GM19468 (cell line): Measurements from ENCODE around the gene SHROOM3.

Experiments
- ATAC-seq: cut with Tn5 transposase; IDR thresholded peaks from one replicate; pipeline ENCODE4 v1.9.1; 2021; ENCODE audit warnings: mild to moderate bottlenecking, moderate library complexity, moderate number of reproducible peaks; ENCODE audit not compliant: unreplicated experiment; ENCODE audit errors: extremely low read depth

Gene SHROOM3

DNA sequence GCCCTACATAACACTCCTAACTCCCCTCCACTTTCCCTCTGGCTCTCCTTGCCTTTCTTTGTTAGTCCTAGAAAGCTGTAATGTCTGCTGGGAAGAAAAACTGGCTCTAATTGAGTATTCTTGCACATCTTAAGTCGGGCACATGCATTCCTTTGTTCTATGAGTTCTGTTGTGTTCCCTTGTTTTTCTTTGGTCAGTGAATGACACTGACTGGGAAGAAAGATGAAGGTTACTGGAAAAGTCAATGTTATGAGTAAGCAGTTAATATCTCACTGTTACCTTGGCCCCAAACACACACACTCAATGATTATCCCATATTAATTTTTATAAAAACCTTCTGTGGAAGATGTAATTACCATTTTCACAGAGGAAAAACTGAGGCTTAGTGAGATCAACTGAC is 247.0 kb downstream of the SHROOM3 start:
- no peak for ATAC-seq

DNA sequence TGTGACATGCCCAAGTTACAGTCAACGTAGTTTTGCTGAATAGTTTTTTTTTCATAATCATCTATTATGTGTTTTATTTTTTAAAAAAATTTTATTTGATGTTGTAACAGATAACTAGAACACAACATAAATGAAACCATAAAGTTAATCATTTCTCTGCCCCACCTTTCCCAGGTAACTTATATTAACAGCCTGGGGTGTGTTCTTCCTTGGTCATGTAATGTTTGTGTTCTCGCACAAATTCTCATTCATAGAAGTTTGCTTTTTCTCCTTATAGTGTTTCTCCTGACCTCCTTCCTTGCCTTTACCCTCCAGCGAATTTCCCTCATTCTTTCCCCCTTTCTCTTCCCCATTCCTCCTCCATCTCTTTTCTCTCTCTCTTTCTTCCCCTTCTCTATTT is 248.1 kb downstream of the SHROOM3 start:
- ATAC-seq, result no peak

DNA sequence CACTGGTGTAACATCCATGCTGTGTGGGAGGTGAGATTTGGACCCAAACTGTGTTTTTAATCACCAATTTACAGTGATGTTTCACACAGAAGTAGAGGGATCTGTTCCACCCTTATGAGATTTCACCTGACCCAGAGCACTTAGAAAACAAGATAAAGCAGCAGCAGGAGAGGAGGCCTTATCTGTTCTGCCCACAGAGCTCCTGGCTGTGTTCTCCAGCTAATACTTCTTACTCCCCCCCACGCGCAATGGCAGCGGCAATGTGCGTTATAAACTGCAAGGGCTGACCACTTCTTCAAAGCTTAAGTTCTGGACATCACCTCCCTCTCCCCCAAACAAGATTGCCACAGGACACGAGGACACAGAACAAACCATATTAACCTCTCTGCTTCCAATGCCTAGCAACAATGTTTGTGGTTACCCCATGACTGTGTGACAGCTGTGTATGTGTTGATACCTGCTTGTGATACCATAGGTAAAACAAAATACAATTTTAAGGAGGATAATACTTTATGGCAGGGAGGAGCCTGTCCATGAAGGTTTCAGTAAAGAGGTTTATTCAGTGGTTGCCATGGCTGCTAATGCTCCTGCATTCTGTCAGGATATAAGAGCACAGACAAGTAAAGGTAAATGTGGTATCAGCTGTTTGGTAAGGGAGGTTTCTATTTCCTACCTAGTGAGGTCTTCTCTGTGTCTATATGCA is 252.9 kb downstream of the SHROOM3 start:
- no peak for ATAC-seq

DNA sequence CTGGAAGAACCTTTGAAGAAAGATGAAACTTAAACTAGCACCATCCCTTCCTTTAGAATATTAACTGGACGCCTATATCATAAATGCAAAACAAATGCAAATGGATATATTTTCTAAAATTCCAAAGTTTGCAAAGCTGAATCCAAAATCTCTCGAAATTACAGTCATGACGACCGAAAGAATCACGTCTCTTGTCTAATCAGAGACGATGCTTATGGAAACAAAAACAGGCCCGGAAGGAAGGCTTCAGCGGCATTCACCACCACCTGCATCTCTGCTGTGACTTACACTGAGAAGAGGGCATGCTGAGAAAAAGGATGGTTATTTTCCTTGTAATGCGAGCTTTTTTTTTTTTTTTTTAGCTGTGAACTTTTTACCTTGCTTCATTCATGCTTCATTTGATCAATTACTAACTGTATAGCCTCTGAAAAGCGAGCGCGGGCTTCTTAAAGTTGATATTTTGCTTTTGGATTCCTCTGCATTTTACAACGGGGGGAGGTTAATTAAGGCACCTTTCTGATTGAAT is 253.7 kb downstream of the SHROOM3 start:
- no peak for ATAC-seq

DNA sequence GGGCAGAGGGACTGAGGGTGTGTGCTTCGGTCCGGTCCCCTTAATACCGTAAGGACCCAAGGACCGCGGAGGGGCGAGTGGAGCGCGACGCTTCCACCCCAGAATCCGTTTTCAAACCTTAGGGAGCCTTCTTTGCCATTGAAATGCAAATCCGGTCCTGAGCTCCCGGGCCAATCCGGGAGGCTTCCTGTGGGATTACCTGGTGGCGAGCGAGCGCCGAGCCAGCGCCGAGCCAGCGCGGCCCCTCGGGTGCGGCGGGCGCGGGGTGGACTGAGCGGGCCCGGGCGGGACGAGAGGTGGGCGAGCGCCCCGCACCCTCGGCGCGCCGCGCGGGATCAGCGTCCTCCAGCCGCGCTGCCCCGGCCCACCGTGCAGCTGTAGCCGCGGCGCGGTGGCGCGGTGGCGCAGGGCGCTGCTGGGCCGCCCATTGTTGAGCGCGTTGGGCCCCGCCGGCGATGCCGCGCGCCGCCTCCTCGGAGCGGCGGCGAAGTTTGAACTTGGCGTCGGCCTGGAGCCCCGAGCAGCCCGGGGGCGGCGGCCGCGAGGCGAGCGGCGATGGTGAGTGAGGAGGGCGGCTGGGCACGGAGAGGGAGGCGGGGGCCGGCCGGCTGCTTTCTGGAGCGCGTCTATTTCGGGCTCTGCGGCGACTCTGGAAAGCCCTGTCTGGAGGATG is 254.3 kb downstream of the SHROOM3 start:
- no peak for ATAC-seq

DNA sequence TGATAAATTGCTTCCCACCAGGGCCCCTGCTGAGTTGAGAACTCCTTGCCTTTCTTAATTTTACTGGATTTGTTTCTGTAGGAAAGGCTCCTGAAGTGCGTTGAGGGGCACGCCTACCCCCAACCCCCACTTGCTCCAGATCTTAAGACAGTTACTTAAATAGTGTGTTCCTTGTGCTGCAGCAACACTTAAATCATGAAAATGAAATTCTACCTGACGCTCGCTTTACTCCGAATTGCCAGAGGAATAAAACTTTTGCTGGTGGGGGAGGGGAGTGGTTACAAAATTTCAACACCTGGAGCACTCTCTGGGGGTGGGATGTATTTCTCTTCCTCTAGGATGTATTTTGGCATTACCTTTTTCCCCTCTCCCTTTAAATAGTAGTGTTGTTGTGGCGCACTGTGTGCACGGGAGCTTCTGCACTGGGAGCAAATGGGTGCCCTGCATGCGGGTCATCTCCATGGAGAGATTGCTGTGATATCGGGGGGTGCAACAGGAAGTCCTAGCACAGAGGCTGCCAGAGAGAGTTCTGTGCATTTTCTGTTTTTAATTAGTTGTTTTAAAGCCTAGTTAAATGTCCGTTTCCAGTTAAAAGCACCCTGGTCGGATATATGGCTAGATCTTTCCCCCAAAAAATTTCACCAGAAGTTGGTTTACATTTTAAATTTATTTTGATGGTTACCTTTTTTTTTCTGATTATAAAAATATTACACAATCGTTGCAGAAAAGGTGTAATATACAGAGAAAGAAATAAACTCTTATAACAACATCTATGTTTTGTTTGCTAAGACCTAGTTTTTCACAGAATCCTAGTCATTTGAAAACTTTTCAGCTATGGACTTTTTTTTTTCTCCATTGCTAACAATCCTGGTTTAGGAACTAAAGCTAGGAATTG is 255.2 kb downstream of the SHROOM3 start:
- no peak for ATAC-seq

DNA sequence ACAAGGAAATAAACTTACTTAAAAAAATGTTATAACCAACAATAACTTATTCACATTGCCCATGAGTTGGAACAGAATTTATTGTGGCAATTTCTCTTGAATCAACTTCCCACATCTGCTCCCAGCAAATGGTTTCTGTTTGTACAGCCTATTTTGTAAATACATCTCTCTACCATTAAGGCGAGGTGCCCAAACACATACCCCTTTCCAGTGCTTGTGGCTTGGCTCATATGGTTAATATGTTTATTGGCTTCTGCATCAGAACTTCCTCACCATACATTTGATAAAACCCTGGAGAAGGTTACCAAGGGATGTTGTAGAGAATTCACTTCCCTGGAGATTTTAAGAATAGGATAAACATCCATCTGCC is 255.9 kb downstream of the SHROOM3 start:
- ATAC-seq, result no peak

DNA sequence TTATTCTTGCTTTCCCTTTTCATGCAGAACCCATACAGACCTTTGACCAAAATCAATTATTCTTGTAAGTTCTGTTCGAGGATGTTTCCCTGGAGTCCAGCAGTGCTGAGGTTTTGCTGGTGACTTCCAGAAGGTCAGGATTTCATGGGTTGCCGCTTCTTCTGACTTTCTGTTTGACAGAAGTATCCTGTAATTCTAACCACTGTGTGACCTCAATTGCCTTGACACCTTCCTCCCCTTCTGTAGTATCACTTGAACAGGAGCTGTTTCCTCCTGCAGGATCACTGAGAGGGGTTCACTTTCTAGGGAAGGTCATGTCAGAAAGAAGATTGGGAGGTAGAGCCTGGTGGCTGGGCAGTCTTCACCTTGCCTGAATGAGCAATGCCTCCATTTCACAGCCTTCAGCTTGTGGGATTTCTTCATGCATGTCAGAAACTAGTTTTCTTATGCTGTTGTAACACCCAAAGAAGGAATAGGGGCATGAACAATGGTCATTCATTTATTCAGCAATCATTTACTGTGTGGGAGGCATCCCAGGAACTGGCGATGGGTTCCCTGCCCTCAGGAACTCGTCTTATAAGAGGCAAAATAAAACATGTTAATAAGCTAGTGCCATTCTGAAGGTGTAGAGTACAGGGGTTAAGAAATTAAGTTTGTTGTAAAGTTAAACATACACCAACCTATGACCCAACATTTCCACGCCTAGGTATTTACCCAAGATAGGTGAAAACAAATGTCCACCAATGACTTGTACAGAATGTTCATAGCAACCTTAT is 257.0 kb downstream of the SHROOM3 start:
- no peak for ATAC-seq

DNA sequence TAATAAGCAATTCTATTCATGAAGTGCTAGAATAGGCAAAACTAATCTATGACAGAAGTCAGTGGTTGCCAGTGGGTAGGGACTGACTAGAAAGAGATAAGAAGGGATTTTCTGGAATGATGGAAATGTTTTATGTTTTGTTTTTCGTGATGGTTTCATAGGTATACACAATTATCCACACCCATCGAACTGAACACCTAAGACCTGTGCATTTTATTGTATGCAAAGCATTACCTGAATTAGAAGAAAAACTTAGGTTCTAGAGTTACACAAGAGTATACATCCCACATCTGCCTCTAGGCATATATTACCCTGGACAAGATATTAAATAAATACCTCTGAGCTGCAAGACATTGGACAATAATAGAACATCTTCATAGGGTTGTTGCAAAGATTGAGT is 257.7 kb downstream of the SHROOM3 start:
- ATAC-seq, result no peak

DNA sequence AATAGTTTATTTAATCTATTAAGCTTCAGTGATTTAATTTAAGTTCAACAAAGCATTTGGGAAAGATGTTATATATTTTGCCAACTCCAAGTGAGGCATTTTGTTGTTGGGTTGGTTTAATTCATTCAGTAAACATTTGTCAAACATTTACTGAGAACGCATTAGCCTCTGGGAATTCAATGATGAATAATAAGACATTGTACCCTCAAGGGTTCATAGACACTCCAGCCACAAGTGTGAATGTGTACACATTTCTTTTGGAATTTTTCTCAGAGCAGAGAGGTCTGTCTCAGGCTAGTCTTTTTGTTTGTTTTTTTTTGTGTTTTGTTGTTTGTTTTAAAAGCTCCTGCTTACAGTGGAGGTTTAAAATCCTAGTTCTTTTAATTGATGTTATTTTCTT is 259.0 kb downstream of the SHROOM3 start:
- ATAC-seq, result no peak

DNA sequence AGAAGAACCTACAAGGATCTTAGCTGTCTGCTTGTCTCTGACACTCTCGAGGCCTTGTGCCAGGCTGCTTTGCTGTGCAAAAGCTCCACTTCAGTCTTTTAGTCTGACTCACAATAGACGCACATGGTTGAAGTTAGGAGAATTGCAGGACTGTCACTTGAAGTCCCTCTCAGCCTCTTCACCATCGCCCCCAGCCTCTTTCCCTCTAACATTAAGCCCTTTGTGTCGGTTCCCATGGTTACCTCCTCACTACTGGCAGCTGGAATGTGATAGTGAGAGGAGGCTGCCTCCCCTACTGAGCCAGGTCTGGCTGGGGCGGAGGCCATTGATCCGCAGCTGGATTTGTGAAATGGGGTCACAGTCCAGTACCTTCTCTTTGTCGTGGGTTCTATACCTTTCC is 261.1 kb downstream of the SHROOM3 start:
- ATAC-seq, result no peak

DNA sequence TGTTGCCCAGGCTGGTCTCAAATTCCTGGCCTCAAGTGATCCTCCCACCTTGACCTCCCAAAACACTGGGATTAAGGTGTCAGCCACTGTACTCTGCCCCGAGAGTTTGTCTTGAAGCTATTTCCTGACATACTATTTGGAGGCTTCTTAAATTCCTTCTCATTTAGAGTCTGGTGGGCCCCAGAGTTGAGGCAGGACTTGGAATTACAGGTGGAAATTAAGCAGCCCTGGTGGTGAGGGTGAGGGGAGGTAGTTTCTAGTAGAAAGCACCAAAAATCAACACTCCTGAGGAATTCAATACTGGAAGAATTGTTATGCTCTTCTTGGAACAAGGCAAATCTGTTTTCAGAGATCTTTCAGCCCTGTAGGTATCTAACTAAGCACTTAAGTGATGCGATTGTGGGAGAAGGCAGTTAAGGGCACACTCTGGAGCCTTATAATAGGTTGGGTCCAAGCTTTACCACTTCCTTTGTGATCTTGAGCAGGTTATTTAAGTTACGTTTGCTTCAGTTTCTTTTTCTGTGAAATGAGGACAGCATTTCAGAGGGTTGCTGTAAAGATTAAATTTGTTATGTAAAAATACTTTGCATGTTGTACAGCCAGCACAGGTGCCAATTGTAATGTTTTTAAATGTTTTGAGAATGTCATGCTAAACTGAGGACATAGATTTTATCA is 262.2 kb downstream of the SHROOM3 start:
- ATAC-seq, result peak; percentile 64

DNA sequence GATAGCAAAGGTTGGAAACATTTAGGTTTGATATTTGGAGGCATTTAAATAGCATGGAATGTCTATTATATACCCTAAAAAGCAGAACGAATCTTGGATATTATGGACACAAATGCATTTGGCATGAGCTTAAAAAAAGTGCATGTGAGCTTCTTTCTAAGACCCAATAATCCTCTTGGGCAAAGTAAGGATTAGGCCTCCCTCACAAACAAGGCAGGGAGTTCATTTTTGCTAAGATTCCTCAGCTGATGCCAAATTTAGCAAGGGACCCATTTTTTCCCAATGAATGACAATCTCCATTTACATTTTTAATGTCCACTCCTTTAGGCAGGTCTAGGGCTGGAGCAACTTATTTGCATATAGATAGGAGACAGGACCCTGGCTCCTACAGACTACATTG is 263.1 kb downstream of the SHROOM3 start:
- no peak for ATAC-seq

DNA sequence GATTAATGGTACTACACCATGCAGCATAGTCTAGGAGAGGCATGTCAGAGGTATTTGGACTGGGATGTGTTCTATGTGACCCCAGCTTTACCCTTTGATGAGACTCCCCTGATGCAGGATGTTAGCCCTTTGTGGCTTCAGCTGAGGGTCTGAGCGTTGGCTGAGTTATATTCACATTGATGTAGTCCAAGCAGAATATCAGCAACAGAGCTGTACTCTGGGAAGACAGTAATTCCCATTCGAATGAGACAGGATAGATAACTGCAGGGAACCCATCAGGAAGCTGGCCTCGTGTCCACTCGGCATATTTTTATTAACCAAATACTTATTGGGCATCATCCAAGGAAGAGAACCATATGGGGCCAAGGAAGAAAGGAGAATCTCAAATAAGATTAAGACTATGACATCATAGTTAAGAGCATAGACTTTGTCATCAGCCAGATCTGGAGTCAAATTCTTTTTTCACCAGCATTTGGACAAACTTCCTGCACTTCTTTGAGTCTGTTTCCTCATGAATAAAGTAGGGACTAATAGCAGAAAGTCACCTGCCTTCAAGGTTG is 264.8 kb downstream of the SHROOM3 start:
- ATAC-seq, result no peak

DNA sequence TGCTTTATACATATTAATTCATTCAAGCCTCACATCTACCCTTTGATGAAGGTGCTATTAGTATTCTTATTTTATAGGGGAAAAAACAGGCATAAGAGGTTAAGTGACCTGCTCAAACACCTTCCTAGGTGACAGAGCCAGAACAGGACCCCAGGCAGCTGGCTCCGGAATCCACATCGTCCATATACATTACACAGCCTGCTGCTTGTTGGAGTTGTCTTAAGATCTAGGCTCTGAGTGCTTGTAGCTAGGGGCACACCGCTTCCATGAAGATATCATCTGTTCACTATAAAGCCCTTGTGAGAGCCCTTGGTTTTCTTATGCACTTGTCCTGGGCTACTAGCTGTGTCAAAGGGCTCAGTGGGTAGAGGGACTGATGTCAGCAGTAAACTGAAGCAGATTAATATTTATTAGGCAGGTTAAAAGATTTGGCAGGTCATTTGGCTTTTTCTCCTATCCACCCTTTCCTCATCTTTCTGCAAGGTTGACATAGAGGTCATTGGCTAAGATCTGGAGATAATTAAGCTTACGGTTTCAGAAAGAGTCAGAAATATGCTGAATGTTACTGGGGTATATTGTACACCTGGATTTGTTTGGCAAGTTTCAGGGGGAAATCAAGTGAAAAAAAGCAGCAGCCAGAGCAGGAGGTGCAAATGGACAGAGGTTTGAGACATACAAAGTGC is 267.6 kb downstream of the SHROOM3 start:
- no peak for ATAC-seq

DNA sequence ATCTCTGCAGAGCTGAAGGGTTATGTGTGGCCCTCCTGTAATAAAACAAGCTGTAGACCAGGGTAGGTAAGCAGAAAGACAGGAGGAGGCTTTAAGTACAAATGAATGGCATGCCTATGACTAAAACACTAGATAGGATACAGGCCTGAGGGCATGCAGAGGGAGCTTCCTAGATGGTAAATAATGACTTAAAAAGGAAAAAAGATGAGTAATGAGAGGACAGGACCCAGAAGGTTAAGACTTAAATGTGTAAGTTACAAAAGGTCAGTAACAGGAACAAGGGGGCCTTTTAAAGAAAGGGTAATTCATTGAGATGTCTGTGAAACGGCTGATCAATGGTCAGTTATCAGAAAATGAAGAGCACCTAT is 268.1 kb downstream of the SHROOM3 start:
- ATAC-seq, result no peak

DNA sequence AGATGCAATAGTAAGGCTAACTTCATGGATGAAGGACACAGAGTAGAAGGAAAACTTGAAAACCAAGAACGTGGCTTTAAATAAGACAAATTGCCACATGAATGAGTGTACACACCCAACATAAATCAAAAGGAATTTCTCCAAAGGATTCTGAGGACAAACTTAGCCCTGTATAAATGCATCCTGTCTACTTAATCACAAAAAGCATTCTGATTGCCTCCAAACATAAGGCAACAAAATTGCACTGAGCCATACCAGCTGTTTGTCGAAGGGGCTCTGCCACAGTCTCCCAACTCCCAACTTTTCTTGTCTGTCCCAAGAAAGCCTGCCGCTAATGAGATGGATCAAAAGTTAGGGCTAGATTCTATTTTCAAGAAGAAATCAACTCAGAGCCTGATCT is 268.6 kb downstream of the SHROOM3 start:
- no peak for ATAC-seq

DNA sequence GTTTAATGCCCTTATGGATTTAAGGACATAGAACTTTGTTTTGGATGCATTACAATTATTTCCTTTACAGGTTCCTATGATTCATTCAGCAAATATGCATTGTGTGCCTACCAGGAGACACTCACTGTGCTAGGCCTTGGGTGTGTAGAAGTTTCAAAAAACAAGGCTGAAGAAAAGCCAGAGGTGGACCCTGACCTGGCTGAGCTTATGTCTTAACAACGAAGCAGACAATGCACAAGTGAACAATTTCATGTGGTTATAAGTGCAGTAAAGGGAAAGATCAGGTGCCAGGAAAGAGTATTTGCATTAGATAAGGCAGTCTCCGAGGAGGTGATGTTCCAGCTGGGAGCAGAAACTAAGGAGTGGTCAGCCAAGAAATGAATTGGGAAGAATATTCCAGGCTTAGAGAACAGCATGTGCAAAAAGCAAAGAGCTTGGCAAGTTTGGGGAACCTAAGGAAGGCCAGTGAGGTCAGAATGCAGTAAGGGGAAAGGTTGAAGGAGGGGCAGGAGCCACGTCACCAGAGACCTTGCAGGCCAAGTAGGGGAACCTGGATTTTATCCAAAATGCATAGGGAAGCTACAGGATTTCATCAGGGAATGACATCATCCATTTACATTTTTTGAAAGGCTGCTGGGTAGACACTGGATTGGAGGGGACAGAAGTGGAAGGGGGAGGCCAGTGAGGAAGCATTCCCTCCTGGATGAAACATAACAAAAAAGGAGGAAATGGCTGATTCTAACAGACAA is 269.3 kb downstream of the SHROOM3 start:
- no peak for ATAC-seq
